NCI-H146 treated with DMSO at 0.1 percent for 48 hours (cell line): ENCODE results near the gene CACNA1E.

Experiments used
- DNase-seq: peaks from one replicate; lab custom pipeline; 2025; ENCODE audit not compliant: unreplicated experiment; lab: John Stamatoyannopoulos, UW

The CACNA1E gene

DNA sequence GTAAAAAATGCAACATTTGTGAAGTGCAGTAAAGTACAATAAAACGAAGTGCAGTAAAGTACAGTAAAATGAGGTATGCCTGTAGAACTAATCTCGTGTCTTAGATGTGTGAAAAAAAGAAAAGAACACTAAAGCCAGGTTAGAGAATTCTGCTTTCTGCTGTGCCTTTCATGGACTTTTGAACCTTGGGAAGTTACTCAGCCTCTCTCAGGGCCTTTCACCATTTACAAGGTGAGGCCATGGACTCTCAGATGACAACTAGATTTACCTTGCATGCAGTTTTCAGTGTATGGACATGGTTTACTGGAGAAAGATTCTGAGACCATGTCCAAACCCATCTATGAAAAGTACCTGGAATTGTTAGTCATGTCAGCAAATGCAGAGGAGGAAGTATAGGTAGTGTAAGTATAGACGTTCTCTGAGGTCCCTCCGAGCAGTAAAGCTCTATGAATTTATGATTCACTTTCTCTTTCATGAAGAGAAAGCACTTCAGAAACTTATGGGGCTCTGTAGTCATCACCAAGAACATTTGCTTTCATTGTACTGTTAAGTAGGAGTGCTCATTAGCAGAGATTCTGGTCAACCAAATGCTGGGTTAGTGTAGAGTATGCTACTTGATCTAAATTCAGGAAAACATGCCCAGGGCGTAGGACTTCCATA is 143.1 kb downstream of the CACNA1E start:
- DNase-seq = no peak

DNA sequence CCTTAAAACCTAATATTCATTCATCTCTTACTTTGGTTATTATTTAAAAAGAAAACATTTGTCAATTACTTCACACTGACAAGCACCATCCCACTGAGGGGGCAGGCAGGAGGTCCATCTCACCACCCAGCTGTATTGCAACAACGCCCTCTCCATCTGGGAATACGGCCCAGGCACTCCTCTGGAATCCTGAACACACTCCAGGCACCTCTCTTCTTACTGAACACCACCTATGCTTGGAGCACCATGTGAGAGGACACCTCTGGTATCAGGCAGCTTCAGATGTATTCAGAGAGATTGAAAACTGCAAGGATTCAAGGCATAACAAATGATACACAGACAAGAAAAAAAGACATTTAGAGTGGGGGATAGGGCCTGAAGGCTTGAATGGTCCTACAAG is 147.1 kb downstream of the CACNA1E start:
- DNase-seq = peak; percentile 36

DNA sequence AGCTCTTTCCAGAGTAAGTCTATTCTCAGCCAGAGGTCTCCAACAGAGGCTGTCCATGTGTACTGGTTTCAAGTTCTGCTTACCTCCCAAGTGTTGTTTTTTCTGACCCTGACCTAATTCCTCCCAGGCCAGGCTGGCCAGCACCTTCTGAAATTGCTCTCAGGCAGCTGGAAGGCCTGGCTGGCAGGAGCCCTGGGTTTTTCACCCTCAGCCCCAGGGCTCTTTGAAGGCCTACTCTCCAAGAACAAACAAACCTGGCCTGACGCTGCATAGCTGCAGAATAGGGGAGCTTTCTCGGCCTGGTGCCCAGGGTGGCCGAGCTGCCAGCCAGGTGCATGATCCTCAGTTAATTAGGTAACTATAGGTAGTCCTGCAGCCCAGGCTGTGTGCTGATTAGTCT is 147.5 kb downstream of the CACNA1E start:
- peak; percentile 75 for DNase-seq

DNA sequence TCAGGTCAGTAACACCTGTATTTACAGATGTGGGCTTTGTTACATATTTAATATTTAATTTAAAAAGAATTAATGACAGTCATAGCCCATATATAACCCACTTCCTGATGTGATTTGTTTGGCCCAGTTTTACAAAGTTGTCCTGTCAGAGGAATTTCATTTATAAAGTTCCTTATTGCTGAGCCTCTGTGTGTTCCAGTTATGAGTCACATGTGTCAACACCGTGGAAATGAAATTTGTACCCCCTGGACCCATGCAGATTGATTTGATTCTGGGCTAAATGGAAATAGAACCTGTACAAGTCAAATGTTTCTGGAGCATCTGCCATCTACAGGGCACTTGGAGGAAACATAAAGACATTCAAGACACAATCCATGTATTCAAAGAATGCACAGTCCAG is 149.2 kb downstream of the CACNA1E start:
- no peak for DNase-seq

DNA sequence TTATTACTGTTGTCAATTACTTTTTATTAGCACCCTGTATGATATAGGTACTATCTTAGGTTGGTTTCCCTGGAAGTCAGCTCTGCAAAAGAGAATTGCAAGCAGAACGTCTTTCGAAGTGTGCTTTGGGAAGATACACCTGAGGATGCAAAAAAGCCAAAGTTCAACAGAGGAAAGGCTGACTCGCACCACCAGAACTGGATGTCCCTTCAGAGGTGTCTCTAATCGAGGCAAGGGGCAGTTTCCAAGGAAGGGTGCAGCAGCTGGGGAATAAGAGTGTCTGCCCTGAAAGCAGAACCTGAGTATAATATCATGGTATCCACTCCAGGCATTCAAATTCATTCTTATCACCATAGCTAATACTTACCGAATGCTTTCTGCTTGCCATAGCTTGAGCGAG is 149.6 kb downstream of the CACNA1E start:
- DNase-seq = no peak

DNA sequence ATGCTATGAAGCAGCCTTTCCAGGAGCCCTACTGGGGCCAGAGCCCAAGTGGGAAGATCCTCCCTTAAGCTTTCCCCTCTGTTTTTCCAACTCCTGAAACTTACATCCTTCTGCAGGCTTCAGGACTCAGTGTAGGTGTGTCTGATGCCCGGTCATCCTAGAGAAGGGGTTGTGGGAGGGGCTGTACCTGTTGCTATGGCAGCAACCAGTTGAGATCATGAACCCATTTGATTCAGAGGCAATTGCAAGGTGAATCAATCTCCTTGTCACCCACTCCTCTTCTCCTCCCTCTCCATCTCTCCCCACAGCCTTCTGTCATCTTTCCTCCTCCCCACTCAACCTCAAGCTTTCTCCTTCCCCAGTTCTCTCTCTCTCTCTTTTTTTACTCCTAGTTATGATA is 151.8 kb downstream of the CACNA1E start:
- no peak for DNase-seq

DNA sequence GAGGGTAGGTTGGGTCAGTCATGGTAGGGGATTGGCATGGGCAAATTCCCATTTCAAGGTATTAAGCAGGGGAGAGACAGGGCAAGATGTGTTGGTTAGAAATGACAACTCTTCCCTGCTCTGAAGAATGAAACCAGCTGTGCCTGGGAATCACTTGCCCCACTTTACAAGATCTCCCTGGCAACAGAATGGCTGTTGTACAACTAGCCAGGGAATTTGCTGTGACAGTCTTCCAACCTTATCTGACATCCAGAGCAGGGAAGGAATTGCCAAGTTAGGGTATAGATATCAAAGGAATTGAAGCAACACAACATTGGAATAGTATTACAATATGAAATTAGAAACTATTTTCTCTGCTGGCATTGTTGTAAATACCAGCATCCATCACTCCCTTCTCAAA is 154.7 kb downstream of the CACNA1E start:
- no peak for DNase-seq

DNA sequence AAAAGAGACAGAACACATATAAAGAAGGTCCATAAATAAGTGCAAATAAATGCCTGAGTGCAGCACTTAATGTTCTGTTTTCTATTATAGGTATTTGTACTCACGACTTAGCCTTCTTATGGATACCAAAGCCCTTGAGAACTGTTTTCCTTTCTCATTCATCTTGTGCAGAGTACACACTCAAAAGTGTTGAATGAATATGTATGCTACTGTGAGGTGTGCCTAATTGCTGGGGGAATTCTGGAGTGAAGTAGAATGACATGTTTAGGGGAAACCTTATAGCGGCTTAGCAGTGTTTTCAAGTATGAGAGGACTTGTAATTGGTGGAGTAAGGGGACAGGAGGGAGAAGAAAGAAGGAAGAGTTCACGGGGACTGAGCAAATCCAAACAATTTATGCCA is 157.6 kb downstream of the CACNA1E start:
- no peak for DNase-seq

DNA sequence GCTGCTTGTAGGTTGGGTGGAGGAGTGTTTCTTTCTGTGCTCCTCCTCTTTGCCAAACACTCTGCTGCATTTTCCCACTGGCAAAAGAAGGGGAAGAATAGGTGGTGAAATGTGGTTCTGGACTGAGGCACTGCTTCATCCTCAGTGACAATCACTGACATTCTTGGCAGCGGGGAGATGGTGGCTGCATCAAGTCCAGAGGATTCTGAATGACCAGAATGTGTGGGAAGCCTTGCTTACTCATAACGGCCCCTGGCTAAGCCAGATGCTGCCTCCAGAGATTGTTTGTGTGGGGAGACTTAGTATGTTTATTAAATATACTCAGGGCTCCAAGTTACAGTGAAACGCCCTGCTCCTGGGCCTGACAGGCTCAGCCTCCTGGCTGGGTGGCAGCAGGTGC is 160.3 kb downstream of the CACNA1E start:
- no peak for DNase-seq

DNA sequence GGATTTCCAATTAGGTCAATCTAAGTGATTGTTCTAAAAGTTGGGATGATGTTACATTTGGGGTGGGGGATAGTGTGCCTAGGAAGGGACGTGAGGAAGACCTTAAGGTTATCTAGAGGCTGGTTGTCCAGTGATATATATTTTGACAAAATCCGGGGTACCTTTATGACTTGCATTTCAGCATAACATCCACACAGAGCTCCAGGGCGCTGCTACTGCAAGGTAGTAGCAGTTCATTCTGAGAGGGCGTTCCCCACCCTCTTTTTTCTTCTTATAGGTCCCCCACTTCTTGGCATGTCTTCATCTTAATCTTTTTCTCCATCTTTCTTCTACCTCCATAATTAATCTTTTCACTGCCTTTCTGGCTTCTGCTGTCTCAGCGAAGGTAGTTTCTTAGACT is 161.9 kb downstream of the CACNA1E start:
- no peak for DNase-seq

DNA sequence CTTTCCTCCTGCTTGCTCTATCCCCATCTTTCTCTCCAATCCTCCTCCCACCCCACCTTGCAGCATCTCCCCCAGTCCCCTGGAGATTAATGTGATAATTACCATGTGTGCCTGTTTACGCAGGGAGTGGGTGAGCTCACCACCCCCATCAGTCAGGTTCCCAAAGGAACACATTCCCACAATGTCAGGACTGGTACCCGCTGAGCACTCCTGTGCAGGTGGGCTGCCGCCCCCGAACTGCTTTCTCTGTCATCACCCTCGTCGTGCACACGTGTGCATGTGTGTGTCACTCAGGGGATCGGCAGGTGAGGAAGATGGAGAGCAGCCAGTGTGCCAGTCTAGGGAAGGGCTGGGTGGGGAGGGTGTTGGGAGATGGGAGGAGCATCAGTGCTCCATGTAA is 163.4 kb downstream of the CACNA1E start:
- peak; percentile 78 for DNase-seq

DNA sequence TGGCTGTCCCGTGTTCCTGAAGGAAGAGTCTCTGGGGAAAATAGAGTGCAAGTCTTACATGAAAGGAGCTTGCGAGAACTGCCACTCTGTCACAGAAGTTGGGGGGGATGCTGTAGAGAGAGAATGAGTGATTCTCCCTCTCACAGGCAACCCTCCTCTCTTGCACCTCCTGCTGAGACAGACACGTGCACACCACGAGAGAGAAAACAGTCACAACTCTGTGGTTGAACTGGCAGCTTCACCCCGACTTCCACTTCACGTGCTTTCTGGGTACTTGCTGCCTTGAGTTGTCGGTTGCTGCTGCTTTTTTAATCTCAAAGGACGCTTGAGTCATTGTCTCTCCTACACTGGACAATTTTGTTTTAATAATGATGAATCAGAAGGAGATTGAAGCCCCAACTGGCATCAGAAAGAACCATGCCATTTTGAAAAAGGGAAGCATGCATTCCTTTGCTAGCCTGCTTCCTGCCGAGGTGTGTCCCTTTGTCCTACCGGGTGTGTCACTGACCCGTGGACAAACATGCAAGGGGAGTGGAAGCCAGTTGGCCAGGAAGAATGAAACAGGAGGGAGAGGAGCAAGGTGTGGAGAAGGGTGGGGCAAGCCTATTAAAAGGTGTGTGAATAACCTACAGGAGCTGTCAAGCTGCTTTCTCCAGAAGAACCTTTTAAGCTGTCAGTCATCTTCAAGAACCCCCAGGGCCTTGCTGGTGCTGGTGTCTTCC is 164.2 kb downstream of the CACNA1E start:
- DNase-seq = peak; percentile 42

DNA sequence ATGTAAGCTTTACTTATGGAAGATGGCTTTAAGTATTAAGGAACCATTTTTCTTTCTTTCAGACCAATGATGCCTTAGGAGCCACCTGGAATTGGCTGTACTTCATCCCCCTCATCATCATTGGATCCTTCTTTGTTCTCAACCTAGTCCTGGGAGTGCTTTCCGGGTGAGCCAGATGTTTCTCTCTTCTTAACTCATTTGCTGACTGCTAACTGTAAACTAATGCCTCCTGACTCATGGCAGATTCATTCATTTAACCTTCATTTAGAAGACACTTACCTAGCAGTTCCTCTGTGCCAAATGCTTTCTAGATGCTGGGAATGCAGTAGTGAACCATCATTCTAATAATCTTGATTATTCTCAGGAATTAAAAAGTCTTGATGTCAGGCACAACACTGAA is 168.0 kb downstream of the CACNA1E start:
- DNase-seq = no peak

DNA sequence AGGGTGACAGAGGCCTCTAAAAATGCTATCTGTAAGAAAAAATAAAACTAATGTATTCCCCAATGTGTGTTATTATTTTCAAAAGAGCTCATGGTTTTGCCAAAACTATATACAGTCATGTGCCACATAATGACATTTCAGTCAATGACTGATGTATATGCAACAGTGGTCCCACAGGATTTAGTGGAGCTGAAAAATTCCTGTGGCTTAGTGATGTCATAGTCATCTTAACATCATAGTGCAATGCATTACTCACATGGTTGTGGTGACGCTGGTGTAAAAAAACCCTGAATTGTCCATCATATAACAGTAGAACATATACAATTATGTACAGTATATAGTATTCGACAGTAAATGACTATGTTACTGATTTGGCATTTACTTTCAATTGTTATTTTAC is 172.4 kb downstream of the CACNA1E start:
- no peak for DNase-seq

DNA sequence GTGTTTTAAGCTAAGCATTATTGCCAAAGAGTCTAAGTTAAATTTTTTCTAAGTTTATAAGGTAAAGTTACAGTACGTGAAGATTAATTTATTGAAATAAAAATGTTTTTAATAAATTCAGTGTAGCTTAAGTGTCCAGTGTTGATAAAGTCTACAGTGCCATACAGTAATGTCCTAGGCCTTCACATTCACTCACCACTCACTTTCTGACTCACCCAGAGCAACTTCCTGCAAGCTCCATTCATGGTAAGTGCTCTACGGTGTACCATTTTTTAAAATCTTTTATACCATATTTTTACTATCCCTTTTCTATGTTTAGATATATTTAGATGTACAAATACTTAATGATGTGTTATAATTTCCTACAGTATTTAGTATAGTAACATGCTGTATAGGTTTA is 173.2 kb downstream of the CACNA1E start:
- DNase-seq = no peak

DNA sequence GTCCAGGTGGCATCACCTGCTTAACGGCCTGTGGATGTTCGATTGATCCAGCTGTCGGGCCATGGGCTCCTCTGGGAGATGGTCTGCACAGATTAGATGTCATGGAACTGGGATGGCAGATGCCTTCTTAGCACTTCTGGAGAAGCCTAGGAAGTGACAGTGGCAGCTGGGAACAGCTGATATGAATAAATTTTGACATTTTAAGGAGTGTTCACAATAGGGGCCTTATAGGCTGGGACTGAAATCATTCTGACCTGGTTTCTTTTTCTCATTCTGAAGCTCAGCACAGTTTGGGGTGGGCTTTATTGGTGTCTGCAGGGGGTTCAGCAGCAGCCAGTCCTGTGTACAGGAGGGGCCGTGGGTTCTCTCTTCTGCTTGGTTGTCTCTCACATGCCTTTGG is 175.3 kb downstream of the CACNA1E start:
- no peak for DNase-seq

DNA sequence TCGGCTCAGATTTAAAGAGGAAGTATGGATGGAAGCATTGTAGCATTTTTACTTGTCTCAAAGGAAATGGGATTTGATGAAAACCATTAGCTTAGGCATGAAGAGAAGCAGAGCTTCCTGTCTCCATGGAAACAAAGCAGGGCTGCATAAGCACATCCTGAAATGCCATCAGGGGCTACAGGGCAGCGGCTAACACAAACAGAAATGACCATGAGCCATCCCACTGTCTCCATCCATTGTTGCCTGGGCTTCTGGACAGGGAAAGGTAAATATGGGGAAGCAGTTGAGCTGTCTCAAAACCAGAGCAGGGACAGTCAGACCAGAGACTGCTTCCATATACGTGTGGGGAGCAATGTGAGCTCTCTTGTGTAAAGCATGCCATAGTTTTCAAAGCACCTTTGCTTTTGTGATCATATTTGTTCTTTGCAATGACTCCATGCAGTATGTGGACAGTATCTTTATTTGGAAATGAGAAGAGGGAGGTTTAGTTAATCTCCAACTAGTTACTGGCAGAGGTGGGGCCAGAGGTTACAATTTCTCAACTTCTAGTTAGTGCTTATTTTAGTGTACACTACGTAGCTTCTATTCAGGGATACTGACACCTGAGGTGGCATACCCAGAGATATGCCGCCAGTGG is 176.1 kb downstream of the CACNA1E start:
- no peak for DNase-seq

DNA sequence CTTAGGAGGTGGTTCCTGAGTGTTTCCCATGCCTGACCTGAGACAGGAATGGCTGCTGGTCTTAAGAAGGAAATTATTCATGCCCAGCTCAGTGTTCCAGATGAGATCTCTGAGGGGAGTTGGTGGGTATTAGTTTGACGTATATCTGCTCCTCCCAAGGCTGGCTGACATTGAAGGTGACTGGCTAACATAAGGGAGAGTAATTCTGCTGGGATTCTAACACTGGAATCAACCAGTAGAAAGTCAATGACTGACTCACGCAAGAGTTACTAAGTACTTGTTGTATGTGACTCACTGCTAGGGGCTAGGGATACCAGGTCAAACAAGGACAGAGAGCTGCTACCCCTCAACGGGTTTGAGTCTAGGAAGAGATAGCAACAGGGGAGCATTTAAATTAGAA is 177.3 kb downstream of the CACNA1E start:
- DNase-seq = no peak

DNA sequence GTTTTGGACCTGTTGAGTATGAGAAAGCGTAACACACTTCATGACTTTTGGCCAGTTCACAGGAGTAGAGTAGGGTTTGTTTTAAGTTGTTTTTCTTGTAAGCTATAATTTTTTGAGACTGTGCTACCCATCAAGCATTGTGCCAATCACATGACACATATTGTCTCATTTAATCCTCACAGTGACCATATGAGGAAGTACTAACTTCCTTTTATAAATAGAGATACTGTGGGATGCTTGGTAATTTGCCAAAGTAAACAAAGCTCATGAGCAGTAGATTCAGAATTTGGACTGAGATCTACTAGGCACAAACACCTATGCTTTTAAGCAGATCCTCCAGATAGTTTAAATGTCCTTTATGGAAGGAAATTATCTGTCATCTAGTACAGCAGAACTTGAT is 178.3 kb downstream of the CACNA1E start:
- no peak for DNase-seq

DNA sequence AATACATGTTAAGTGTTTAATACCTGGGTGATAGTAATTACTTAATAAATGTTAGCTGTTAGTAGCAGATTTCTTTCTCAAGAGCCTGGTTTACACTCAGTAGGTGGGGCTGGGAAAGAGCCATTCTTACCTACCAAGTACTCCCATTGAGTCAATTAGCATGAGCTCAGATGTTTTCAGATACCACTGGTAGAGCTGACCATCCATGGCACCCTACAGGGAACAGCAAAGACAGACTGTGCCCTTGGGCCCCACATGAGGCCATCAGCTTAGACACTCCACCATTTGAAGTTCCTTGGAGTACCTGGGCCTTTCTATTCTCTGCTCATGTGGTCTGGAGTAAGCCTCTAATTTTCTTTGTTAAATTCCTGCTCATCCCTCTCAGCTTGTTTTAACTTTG is 179.3 kb downstream of the CACNA1E start:
- no peak for DNase-seq

DNA sequence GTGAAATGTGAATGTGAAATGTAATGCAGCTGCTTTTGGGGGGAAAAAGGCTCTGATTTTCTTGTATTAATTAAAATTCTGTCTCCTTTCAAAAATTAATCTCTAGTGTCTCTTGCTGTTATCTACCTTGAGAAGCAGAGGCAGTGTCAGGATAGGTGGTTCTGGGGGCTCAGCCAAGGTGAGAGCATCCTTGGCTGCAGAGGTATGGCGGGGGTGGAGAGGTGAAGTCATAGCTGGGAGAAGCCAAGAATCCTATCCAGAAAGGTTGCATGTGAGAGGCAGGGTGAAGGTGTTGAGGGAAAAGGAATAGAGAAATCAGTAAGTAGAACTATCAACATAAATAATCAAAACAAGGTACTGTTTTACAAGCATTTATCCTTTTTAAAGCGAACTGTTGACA is 181.2 kb downstream of the CACNA1E start:
- no peak for DNase-seq

DNA sequence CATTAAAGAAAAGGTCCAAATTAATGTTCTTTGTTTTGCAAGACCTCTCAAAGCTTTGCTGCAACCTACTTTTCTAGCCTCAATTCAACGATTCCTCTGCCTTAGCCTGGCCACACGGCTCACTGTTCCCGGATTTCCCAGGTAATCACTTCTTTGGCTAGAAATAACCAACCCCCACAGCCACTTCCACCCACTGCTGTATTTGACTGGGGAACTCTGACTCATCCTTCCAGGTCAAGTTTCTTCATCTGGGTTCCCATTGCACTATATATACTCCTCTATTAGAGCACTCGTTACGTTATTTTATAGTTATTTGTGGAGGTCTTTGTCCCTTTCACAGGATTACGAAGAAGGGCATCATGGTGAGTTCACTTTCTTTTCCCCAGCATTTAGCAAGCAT is 185.9 kb downstream of the CACNA1E start:
- DNase-seq = peak; percentile 35

DNA sequence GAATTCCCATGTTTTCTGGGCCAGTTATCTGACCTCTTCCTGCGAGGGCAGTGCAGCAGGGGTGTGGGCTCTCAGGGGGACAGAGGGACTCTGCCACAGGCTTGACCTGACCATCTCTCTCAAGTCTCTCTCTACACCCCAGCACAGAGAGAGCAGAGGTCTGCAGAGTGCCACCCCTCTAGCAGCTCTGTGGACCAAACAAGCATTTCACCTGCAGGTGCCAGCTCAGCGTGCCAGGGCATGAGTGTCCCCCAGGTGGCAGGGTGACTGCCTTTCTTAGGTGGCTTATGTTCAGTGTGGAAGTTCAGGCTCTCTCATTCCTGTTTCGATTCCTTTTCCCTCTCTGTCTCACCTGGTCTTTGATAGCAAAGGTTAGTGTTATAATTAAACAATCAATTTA is 191.3 kb downstream of the CACNA1E start:
- DNase-seq = peak; percentile 4
